Osteocyte (in vitro differentiated cells): ENCODE data around the gene LGI4. TPM values are rescaled to one million over a fixed set of nuclear protein-coding genes. Genes with fewer than 3 reads are reported as not detected.

Source experiments
- total RNA-seq: library from RNA; stranded (reverse); gene quantifications from 2 replicates; pipeline ENCODE4 v1.2.1, GENCODE V29; 2021

LGI4 gene
- total RNA-seq, 1 donor from 2014 or later = 0.32 TPM

Other genes with a start within 250 kb of the LGI4 start
- gene ZNF30, start 208.2 kb downstream of the LGI4 start, total RNA-seq = 3.9 and 6.2 TPM in 2 replicates
- 3.0 and 4.1 TPM in 2 replicates for gene ZNF792, start 170.8 kb downstream of the LGI4 start, total RNA-seq
- gene GRAMD1A, start 134.7 kb downstream of the LGI4 start, total RNA-seq = 77.8 and 80.8 TPM in 2 replicates
- gene SCN1B, start 104.6 kb downstream of the LGI4 start, total RNA-seq = 7.3 and 8.1 TPM in 2 replicates
- gene HPN, start 93.3 kb downstream of the LGI4 start, total RNA-seq = not detected in 2 replicates
- gene FXYD3, start 19.2 kb downstream of the LGI4 start, total RNA-seq = not detected in 2 replicates
- gene FXYD1, start 3.8 kb upstream of the LGI4 start, total RNA-seq = 0.86 TPM in 1 of 2 replicates, not detected in the other
- 0.50 TPM in 1 of 2 replicates, not detected in the other for gene FXYD7, start 8.2 kb upstream of the LGI4 start, total RNA-seq
- gene FXYD5, start 19.7 kb upstream of the LGI4 start, total RNA-seq = 81.0 and 86.6 TPM in 2 replicates
- gene FAM187B, start 93.7 kb upstream of the LGI4 start, total RNA-seq = not detected in 2 replicates
- gene LSR, start 113.9 kb upstream of the LGI4 start, total RNA-seq = 0.29 and 0.83 TPM in 2 replicates
- 112 and 115 TPM in 2 replicates for gene USF2, start 133.9 kb upstream of the LGI4 start, total RNA-seq
- gene HAMP, start 147.5 kb upstream of the LGI4 start, total RNA-seq = 0.68 TPM in 1 of 2 replicates, not detected in the other
- gene MAG, start 157.1 kb upstream of the LGI4 start, total RNA-seq = not detected in 2 replicates
- gene CD22, start 194.1 kb upstream of the LGI4 start, total RNA-seq = not detected in 2 replicates
- not detected in 2 replicates for gene FFAR1, start 212.8 kb upstream of the LGI4 start, total RNA-seq
- not detected in 2 replicates for gene FFAR3, start 223.4 kb upstream of the LGI4 start, total RNA-seq
- gene GPR42, start 236.0 kb upstream of the LGI4 start, total RNA-seq = not detected in 2 replicates